Activated naive CD4-positive, alpha-beta T cell treated with anti-CD3 and anti-CD28 coated beads, Interleukin-2, amount 50 U/mL, for 16 hours (primary cell): ENCODE results near the gene CDH4.
"Not testable (repeated sequence)": the region's sequence is repeated elsewhere in the genome, so short reads cannot be mapped to it uniquely, and the experiment has no call there.

Source experiments
- DNase-seq: peaks from one replicate; pipeline ENCODE4 v3.0.0-alpha.2; 2020

The CDH4 gene

GRCh38 chr20:61844621-61845020 is 592.6 kb downstream of the CDH4 start:
- no peak for DNase-seq

GRCh38 chr20:61845233-61845671 is 593.2 kb downstream of the CDH4 start:
- no peak for DNase-seq

GRCh38 chr20:61846074-61846473 is 594.0 kb downstream of the CDH4 start:
- no peak for DNase-seq

DNA sequence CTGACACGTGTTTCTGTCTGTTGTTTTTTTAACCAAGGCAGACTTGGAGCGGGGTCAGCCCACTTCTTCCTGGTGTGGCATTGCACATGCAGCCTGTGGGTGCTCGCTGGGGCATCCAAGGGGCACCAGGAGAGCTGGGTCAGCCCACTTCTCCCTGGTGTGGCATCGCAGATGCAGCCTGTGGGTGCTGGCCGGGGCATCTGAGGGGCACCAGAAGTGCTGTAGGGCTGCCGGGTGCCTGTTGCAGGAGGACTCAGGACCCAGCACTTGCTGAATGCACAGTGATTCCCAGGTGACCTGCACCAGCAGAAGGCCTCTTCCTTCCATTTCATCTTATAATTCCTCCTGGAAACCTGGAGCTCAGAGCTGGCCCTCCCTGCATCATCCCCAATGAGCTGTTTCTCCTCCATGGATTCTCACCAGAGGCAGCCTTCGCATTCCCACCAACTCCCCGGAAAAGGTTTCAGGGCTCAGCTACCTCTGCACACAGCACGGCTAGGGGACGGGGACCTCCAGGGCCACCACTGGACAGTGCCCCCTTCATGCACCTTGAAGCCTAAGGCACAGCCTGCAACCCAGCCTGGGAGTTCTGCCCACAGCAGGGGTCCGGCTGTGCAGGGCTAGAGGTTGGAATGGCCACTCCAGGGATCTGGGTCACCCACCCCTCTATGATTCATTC is 594.8 kb downstream of the CDH4 start:
- no peak for DNase-seq

- DNase-seq = no peak
Measured at GRCh38 chr20:61847420-61847748, 595.3 kb downstream of the CDH4 start.

DNA sequence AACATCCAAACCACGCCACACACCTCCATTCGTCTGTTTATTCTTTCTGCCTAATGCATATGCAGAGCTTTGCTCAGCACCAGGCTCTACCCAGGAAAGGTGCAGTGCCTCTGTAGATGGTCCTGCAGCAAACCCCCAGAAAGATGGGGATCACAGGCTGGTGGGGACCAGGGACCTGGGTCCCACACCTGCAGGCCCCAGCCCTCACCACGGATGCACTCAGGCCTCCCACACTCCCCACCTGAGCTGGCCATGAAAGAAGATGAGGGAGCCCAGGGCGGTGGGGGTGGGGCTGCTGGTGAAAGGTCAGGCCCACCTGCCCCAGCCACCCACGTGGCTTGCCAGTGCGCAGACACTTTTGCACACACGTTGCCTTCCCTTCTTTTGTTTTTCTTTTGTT is 595.9 kb downstream of the CDH4 start:
- no peak for DNase-seq

GRCh38 chr20:61848851-61849250 is 596.8 kb downstream of the CDH4 start:
- no peak for DNase-seq

DNA sequence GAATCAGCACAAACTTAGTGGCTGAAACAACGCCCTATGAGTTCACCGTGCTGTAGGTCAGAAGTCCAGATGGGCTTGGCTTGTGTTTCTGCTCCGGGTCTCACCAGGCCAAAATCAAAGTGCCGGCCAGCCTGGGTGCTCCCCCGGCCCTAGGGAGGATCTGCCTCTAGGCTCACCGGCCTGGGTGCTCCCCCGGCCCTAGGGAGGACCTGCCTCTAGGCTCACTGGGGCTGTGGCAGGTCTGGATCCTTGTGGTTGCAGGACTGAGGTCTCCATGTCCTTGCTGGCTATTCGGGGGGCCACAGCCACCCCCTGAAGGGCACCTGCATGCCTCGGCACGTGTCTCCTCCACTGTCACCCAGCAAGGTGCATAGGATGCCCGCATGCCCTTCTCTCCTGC is 597.3 kb downstream of the CDH4 start:
- DNase-seq = no peak

- DNase-seq = no peak
Measured at GRCh38 chr20:61849822-61850221, 597.8 kb downstream of the CDH4 start.

DNA sequence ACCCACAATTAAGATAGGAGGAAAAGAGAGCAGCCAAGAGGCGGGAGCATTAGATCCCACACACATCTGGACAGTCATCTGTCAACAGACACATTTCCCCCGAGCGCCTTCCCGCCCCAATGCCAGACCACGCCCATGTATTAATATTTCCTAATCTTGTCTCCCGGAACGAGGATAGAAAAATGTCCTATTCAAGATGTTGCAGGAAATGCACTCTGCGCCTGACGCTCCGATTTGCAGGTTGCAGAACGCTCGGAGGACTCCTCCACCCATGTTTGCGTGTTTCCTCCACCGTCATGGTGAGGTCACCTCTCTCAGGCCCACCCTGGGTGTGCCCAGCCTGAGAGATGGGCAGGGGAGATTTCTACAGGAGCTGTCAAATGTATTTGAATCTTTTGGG is 598.4 kb downstream of the CDH4 start:
- no peak for DNase-seq

GRCh38 chr20:61850926-61851900 is 599.2 kb downstream of the CDH4 start:
- DNase-seq = no peak

GRCh38 chr20:61852268-61853072 is 600.4 kb downstream of the CDH4 start:
- no peak for DNase-seq

DNA sequence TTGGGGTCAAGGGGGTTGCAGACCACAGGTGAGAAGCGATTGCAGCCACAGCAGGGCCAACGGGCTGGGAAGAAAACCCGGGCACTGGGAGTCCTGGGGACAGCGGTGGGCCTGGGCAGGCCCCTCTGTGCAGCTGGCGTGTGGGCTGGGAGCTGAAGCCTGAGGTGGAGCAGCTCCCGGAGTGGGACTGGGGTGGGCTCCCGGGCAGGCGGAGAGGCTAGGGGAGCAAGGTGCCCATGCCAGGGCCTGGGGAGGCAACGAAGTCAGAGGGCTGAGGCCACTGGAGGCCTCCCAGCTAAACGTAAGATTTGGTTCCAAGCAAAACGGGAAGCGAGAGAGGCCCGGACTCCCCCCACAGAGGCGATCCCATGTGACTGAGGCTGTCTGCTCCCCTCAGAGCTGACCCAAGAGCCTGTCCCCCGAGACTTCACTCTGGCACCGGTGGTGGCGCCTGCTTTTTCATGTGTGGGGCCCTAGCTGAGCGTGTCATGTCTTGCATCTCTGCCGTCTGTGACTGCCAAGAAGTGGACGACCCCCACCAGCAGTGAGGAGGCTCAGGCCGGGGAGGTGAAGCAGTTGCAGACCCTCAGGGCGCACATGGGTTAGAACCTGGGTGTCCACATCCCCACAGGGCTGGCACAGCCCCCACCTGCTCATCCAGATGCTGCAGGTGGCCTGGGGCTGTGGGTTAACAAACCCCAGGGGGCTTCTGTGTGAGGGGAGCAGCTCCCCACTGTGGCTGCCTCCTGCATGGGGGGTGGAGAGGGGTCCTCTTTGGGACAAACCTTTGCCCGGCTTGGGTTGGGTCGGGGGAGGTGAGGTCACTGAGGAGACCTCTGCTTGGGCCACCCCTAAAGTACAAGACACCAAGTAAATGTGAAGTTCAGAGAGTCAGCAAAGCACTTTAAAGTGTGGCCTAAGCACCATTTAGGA is 601.3 kb downstream of the CDH4 start:
- DNase-seq = no peak

DNA sequence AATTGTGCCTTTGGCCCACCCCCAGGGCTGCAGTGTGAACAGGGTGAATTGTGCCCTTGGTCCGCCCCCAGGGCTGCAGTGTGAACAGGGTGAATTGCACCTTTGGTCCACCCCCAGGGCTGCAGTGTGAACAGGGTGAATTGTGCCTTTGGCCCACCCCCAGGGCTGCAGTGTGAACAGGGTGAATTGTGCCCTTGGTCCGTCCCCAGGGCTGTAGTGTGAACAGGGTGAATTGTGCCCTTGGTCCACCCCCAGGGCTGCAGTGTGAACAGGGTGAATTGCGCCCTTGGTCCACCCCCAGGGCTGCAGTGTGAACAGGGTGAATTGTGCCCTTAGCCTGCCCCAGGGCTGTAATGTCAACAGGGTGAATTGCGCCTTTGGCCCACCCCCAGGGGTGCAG is 602.5 kb downstream of the CDH4 start:
- DNase-seq = not testable (repeated sequence)

DNA sequence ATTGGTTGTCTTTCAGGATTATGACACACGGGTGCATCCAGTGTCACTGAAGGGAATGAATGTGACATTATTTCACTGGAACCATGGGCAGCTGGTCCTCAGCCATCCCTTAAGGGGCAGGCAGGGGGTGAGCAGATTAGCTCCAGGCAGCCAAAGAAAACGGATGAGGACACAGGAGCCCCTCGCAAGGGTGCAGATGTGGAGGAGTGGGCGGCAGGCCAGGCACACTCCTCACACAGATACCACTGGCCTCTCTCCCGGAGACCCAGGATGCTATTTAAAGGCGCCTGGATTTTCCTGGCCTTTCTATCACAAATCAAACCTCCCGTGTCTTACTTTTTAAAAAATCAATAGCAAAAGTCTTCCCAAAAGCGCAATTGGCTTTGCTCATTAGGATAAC is 603.2 kb downstream of the CDH4 start:
- DNase-seq = no peak

DNA sequence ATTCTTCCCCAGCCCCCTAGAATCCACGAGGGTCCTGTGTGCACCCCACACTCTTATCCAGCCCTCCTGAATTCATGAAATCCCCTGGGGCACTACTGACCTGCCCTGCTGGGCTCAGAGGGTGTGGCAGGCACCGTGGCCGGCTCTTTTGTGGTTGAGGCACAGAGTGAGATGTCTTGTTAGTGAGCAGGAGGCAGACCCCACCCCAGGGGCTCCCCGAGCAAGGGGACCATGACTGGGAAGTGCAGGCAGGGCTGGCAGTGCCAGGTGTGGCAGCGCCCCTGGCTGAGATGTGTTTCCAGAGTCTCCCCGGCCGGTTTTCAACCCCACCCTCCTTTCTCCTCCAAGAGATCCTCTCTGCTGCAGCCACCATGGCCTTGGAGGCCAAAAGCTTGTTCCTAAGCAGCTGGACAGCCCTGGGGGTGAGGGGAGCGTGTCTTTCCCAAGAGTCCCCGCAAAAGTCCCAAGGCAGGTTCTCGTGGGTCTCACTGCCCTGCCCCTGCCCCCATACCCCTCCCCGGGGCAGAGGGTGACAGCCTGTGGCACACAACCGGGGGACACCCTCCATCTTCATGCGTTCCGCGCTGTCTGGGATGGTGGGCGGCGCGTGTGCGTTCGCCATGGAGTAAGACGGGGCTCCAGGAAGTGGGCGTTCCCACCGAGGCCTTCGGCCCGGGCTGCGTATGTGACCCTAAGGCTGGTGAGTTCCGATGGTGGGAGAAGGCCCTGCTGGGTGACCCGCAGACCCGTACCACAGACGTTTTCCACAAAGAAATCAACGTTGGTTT is 604.8 kb downstream of the CDH4 start:
- no peak for DNase-seq

GRCh38 chr20:61857414-61857775 is 605.3 kb downstream of the CDH4 start:
- DNase-seq = no peak

- no peak for DNase-seq
Measured at GRCh38 chr20:61857884-61858283, 605.8 kb downstream of the CDH4 start.

DNA sequence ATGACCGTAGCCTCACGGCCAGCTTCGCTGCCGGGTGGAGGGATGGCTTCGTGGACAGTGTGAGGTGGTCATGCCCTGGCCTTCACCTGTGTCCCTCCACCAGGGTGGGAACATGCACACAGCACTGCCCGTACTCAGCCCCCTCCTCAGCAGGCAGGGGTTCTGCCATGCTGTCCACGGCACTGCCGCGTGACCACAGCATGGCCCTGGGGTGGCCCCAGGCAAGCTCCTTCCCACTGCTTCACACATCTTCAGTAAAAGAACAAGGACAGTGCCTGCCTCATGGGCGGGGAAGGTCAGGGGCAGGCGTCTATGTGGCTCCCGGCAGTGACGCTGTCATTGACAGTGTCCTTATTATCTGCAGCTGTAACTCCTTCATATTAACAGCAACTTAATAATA is 607.7 kb downstream of the CDH4 start:
- DNase-seq = no peak

GRCh38 chr20:61860260-61860987 is 608.4 kb downstream of the CDH4 start:
- DNase-seq = no peak
